ENCODE results near the gene ROBO3. TPM values are rescaled to one million over a fixed set of nuclear protein-coding genes. Genes with fewer than 3 reads are reported as not detected.

ROBO3 gene
- total RNA-seq (18.5 TPM), polyA plus RNA-seq (ENCODE audit: insufficient read depth in 1 of 8, insufficient read length in 8 of 8, low replicate concordance in 1 of 8) (10 to 100 TPM; 15.9 to 33.6 (median 26.0) TPM)
- long read RNA-seq, donor 1 = 0 reads
- long read RNA-seq, donor 2 = 0 reads
- long read RNA-seq, donor 3 = 0 reads
- long read RNA-seq, donor 4 = 0 reads
- long read RNA-seq, donor 5, partial matches to known transcripts = 0 of 5 reads
- long read RNA-seq, donor 5, other reads (novel, unspliced or antisense) = 0 of 5 reads
- long read RNA-seq, donor 6 = 0 reads
- long read RNA-seq, donor 7, partial matches to known transcripts = 0 of 2 reads
- long read RNA-seq, donor 7, other reads (novel, unspliced or antisense) = 0 of 2 reads
- long read RNA-seq, donor 8 = 0 reads
- long read RNA-seq, donor 9 = 0 reads
- long read RNA-seq, donor 10, partial matches to known transcripts = 0 of 1 reads
- long read RNA-seq, donor 10, other reads (novel, unspliced or antisense) = 0 of 1 reads
- long read RNA-seq, donor 11 = 0 reads

- Histone ChIP-seq H3K27ac (ENCODE audit: low read length) (no peak within 1 kb of the TSS), H3K4me3 (ENCODE audit: low read length) (peak within 1 kb of the TSS; percentile 24), H3K27me3 (ENCODE audit: control insufficient read depth, insufficient read depth, low read length) (peaks cover 97% of the 10 kb centered on the region), H3K9me3 (replicated peaks; ENCODE audit: control insufficient read depth, low read depth, low read length) (no peaks in the 10 kb centered on the region), H3K4me1 (ENCODE audit: control insufficient read depth, insufficient read depth, low read length) (peaks cover 42% of the 10 kb centered on the region), H3K36me3 (ENCODE audit: control insufficient read depth, insufficient read depth, low read length) (no peaks in the 10 kb centered on the region)
- under 1% methylated on average over 34 of the region's 53 CpGs for WGBS (ENCODE audit: insufficient coverage)
- DNase-seq = no peak
Observed at GRCh38 chr11:124865181-124865901, at the start of gene ROBO3. Gene ROBO3, plus strand, starts transcription at chr11:124865432. Its CDS starts 146 bp downstream, at chr11:124865578.

- no CpG with 5 or more reads among the region's 3 CpGs for WGBS (ENCODE audit: insufficient coverage)
- H3K27me3 ChIP-seq (ENCODE audit: control insufficient read depth, insufficient read depth, low read length) = peaks cover 17% of the 10 kb centered on the region
- no peaks in the 10 kb centered on the region for H3K9me3 ChIP-seq (replicated peaks; ENCODE audit: control insufficient read depth, low read depth, low read length)
- no peaks in the 10 kb centered on the region for H3K36me3 ChIP-seq (ENCODE audit: control insufficient read depth, insufficient read depth, low read length)
- no peak overlapping the region for H3K4me3 ChIP-seq (ENCODE audit: low read length)
- no peak for DNase-seq
- H3K27ac ChIP-seq (ENCODE audit: low read length) = no peak overlapping the region
- H3K4me1 ChIP-seq (ENCODE audit: control insufficient read depth, insufficient read depth, low read length) = no peaks in the 10 kb centered on the region
Observed at GRCh38 chr11:124817036-124817435, 48.2 kb upstream of the ROBO3 start.

GRCh38 chr11:124821995-124822730 is 43.1 kb upstream of the ROBO3 start:
- DNase-seq = no peak
- peaks cover 12% of the 10 kb centered on the region for H3K27me3 ChIP-seq (ENCODE audit: control insufficient read depth, insufficient read depth, low read length)
- H3K4me1 ChIP-seq (ENCODE audit: control insufficient read depth, insufficient read depth, low read length) = no peaks in the 10 kb centered on the region
- WGBS (ENCODE audit: insufficient coverage) = 67% methylated on average over 6 of the region's 6 CpGs
- no peaks in the 10 kb centered on the region for H3K9me3 ChIP-seq (replicated peaks; ENCODE audit: control insufficient read depth, low read depth, low read length)
- H3K4me3 ChIP-seq (ENCODE audit: low read length) = no peak overlapping the region
- no peaks in the 10 kb centered on the region for H3K36me3 ChIP-seq (ENCODE audit: control insufficient read depth, insufficient read depth, low read length)
- H3K27ac ChIP-seq (ENCODE audit: low read length) = no peak overlapping the region

- Histone ChIP-seq H3K4me3 (ENCODE audit: low read length) (no peak overlapping the region), H3K9me3 (replicated peaks; ENCODE audit: control insufficient read depth, low read depth, low read length) (no peaks in the 10 kb centered on the region), H3K4me1 (ENCODE audit: control insufficient read depth, insufficient read depth, low read length) (no peaks in the 10 kb centered on the region), H3K36me3 (ENCODE audit: control insufficient read depth, insufficient read depth, low read length) (no peaks in the 10 kb centered on the region), H3K27me3 (ENCODE audit: control insufficient read depth, insufficient read depth, low read length) (peaks cover 7% of the 10 kb centered on the region), H3K27ac (ENCODE audit: low read length) (no peak overlapping the region)
- no peak for DNase-seq
- 59% methylated on average over 6 of the region's 8 CpGs for WGBS (ENCODE audit: insufficient coverage)
Observed at GRCh38 chr11:124823512-124824376, 41.5 kb upstream of the ROBO3 start.

GRCh38 chr11:124825876-124826275 is 39.4 kb upstream of the ROBO3 start:
- 73% methylated on average over 2 of the region's 3 CpGs for WGBS (ENCODE audit: insufficient coverage)
- H3K27me3 ChIP-seq (ENCODE audit: control insufficient read depth, insufficient read depth, low read length) = peaks cover 2% of the 10 kb centered on the region
- no peak overlapping the region for H3K27ac ChIP-seq (ENCODE audit: low read length)
- no peaks in the 10 kb centered on the region for H3K9me3 ChIP-seq (replicated peaks; ENCODE audit: control insufficient read depth, low read depth, low read length)
- no peaks in the 10 kb centered on the region for H3K36me3 ChIP-seq (ENCODE audit: control insufficient read depth, insufficient read depth, low read length)
- H3K4me1 ChIP-seq (ENCODE audit: control insufficient read depth, insufficient read depth, low read length) = no peaks in the 10 kb centered on the region
- H3K4me3 ChIP-seq (ENCODE audit: low read length) = no peak overlapping the region
- DNase-seq = no peak

GRCh38 chr11:124829986-124830385 is 35.2 kb upstream of the ROBO3 start:
- no peaks in the 10 kb centered on the region for H3K36me3 ChIP-seq (ENCODE audit: control insufficient read depth, insufficient read depth, low read length)
- WGBS (ENCODE audit: insufficient coverage) = 78% methylated on average over 1 of the region's 3 CpGs
- no peaks in the 10 kb centered on the region for H3K27me3 ChIP-seq (ENCODE audit: control insufficient read depth, insufficient read depth, low read length)
- peak; percentile 67 for DNase-seq
- H3K27ac ChIP-seq (ENCODE audit: low read length) = no peak overlapping the region
- H3K4me3 ChIP-seq (ENCODE audit: low read length) = no peak overlapping the region
- H3K4me1 ChIP-seq (ENCODE audit: control insufficient read depth, insufficient read depth, low read length) = no peaks in the 10 kb centered on the region
- no peaks in the 10 kb centered on the region for H3K9me3 ChIP-seq (replicated peaks; ENCODE audit: control insufficient read depth, low read depth, low read length)

- Histone ChIP-seq H3K4me1 (ENCODE audit: control insufficient read depth, insufficient read depth, low read length) (no peaks in the 10 kb centered on the region), H3K4me3 (ENCODE audit: low read length) (no peak overlapping the region), H3K27me3 (ENCODE audit: control insufficient read depth, insufficient read depth, low read length) (no peaks in the 10 kb centered on the region), H3K9me3 (replicated peaks; ENCODE audit: control insufficient read depth, low read depth, low read length) (no peaks in the 10 kb centered on the region), H3K36me3 (ENCODE audit: control insufficient read depth, insufficient read depth, low read length) (no peaks in the 10 kb centered on the region), H3K27ac (ENCODE audit: low read length) (no peak overlapping the region)
- no peak for DNase-seq
- 88% methylated on average over 2 of the region's 3 CpGs for WGBS (ENCODE audit: insufficient coverage)
Observed at GRCh38 chr11:124830749-124831148, 34.5 kb upstream of the ROBO3 start.

GRCh38 chr11:124831897-124832296 is 33.3 kb upstream of the ROBO3 start:
- no peak for DNase-seq
- no peaks in the 10 kb centered on the region for H3K27me3 ChIP-seq (ENCODE audit: control insufficient read depth, insufficient read depth, low read length)
- 94% methylated on average over 2 of the region's 2 CpGs for WGBS (ENCODE audit: insufficient coverage)

GRCh38 chr11:124832571-124832970 is 32.7 kb upstream of the ROBO3 start:
- Histone ChIP-seq H3K4me3 (ENCODE audit: low read length) (no peak overlapping the region), H3K9me3 (replicated peaks; ENCODE audit: control insufficient read depth, low read depth, low read length) (no peaks in the 10 kb centered on the region), H3K4me1 (ENCODE audit: control insufficient read depth, insufficient read depth, low read length) (peaks cover 5% of the 10 kb centered on the region), H3K27ac (ENCODE audit: low read length) (no peak overlapping the region), H3K36me3 (ENCODE audit: control insufficient read depth, insufficient read depth, low read length) (no peaks in the 10 kb centered on the region), H3K27me3 (ENCODE audit: control insufficient read depth, insufficient read depth, low read length) (peaks cover under 1% of the 10 kb centered on the region)
- no peak for DNase-seq
- 50% methylated on average over 1 of the region's 4 CpGs for WGBS (ENCODE audit: insufficient coverage)

More at GRCh38 chr11:124831897-124832296, 33.3 kb upstream of the ROBO3 start:
- Histone ChIP-seq H3K4me1 (ENCODE audit: control insufficient read depth, insufficient read depth, low read length) (peaks cover 3% of the 10 kb centered on the region), H3K4me3 (ENCODE audit: low read length) (no peak overlapping the region), H3K9me3 (replicated peaks; ENCODE audit: control insufficient read depth, low read depth, low read length) (no peaks in the 10 kb centered on the region), H3K27ac (ENCODE audit: low read length) (no peak overlapping the region), H3K36me3 (ENCODE audit: control insufficient read depth, insufficient read depth, low read length) (no peaks in the 10 kb centered on the region)
